Prostate gland (tissue), 2 donors: ENCODE data around the gene KNCN. TPM values are rescaled to one million over a fixed set of nuclear protein-coding genes. Genes with fewer than 3 reads are reported as not detected.

Experiments
- DNase-seq: peaks from one replicate; pipeline ENCODE4 v3.0.0-alpha.2; 2019; ENCODE audit warnings: low spot score
- H3K27ac ChIP-seq, 2 donors: fragments of 200-600 bp; sonication (generic); 2 replicates each; pipeline ENCODE4 v1.5.1; 2017 to 2019
- H3K27me3 ChIP-seq: fragments of 200-600 bp; sonication (generic); replicated peaks from 2 replicates; pipeline ENCODE4 v1.5.1; 2019; ENCODE audit not compliant: insufficient read depth
- H3K36me3 ChIP-seq, 2 donors: fragments of 200-600 bp; sonication (generic); 1 replicate in 1 of 2; 2 replicates in 1 of 2; pipeline versions ENCODE4 v1.5.1 to v1.8.1; 2017 to 2019
- H3K4me1 ChIP-seq: fragments of 200-600 bp; sonication (generic); replicated peaks from 2 replicates; pipeline ENCODE4 v1.5.1; 2019
- H3K4me3 ChIP-seq, 2 donors: fragments of 200-600 bp; sonication (generic); 2 replicates each; pipeline ENCODE4 v1.5.1; 2017 to 2019
- H3K9me3 ChIP-seq: fragments of 200-600 bp; sonication (generic); 2 replicates; pipeline ENCODE4 v1.5.1; 2017
- POLR2A ChIP-seq: fragments of 450-650 bp; IDR thresholded peaks from one replicate; pipeline ENCODE4 v1.6.1; 2016; ENCODE audit warnings: antibody characterized with exemption, mild to moderate bottlenecking
- POLR2AphosphoS5 ChIP-seq: sonication (generic); formaldehyde crosslinking; IDR thresholded peaks from one replicate; pipeline ENCODE4 v1.6.1; 2017; ENCODE audit warnings: antibody characterized with exemption
- WGBS: methylation state at CpG from one replicate; pipeline ENCODE4 v1.1.5; 2018; 5-methylcytosine and 5-hydroxymethylcytosine counted together
- intact Hi-C: fragments of 100-400 bp; cut with DNase I; formaldehyde crosslinking; loops from one replicate; pipeline ENCODE4 v1.14.2; 2022
- total RNA-seq, 2 donors: library from RNA; depleted of rRNA; stranded (reverse); fragments of >200 nt; gene quantifications; one replicate each; pipeline ENCODE4 v1.1.0, GENCODE V29; 2016
- TF ChIP-seq, protein P1 (sequence below), 4 experiments: fragments of 200-600 bp in 2 of 4; fragments of 450-650 bp in 2 of 4; sonication (generic) in 2 of 4; IDR thresholded peaks; 1 replicate in 3 of 4; 2 replicates in 1 of 4; pipeline ENCODE4 v1.5.1; 2016 to 2019; ENCODE audit warnings: antibody characterized with exemption in 4 of 4, mild to moderate bottlenecking in 2 of 4, moderate library complexity in 2 of 4

KNCN gene
- total RNA-seq, 2 donors from 2014 or later: not detected

DNA sequence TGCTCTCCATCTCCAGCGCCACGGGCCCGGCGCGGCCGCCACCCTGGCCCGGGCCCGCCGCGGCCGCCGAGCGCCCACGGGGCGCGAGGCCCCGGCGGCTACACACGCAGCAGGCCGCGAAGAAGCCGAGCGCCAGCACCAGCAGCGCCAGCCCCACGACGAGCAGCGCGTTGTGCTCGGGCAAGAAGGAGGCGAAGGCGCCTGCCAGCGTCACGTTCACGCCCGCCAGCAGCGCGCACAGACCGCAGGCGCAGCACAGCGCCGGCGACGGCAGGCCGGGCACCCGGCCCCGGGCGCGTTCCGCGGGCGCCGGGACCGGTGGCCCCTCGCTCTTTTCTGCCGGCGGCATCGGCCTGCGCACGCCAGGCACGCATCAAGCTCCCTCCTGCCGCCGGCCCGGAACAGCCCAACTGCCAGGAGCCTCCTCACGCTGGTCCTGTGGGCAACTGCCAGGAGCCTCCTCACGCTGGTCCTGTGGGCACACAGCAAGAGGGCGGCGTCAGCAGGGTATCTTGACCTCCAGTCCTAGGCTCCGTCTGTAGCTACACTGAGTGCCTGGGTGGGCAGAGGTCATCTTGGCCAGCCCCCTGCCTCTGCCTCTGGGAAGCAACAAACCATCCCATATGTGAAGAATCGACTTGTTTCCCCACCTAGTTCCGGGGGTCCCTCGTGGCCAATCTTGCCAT, 18.1 kb downstream of the KNCN start:
- TF ChIP-seq, protein P1, sequence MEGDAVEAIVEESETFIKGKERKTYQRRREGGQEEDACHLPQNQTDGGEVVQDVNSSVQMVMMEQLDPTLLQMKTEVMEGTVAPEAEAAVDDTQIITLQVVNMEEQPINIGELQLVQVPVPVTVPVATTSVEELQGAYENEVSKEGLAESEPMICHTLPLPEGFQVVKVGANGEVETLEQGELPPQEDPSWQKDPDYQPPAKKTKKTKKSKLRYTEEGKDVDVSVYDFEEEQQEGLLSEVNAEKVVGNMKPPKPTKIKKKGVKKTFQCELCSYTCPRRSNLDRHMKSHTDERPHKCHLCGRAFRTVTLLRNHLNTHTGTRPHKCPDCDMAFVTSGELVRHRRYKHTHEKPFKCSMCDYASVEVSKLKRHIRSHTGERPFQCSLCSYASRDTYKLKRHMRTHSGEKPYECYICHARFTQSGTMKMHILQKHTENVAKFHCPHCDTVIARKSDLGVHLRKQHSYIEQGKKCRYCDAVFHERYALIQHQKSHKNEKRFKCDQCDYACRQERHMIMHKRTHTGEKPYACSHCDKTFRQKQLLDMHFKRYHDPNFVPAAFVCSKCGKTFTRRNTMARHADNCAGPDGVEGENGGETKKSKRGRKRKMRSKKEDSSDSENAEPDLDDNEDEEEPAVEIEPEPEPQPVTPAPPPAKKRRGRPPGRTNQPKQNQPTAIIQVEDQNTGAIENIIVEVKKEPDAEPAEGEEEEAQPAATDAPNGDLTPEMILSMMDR (IDR thresholded peaks at IDR 0.05): peak in 1 of 4 experiments; percentile 1
- no peak for TF ChIP-seq POLR2A
- Histone ChIP-seq H3K36me3 (no peaks in the 10 kb centered on the region), H3K27ac (peak overlapping the region in 1 of 2 donors; percentile 65), H3K27me3 (no peaks in the 10 kb centered on the region), H3K4me3 (peak overlapping the region; percentile 29 to 33), H3K4me1 (peaks cover 5% of the 10 kb centered on the region), H3K9me3 (no peaks in the 10 kb centered on the region)
- DNase-seq: no peak
- 8% methylated on average over 35 of the region's 71 CpGs for WGBS
- intact Hi-C loops: loop anchor here (2.0 to 5.0 kb wide), 2 partner anchors 69 to 191 kb away; partner anchors contain the start of gene MKNK1

DNA sequence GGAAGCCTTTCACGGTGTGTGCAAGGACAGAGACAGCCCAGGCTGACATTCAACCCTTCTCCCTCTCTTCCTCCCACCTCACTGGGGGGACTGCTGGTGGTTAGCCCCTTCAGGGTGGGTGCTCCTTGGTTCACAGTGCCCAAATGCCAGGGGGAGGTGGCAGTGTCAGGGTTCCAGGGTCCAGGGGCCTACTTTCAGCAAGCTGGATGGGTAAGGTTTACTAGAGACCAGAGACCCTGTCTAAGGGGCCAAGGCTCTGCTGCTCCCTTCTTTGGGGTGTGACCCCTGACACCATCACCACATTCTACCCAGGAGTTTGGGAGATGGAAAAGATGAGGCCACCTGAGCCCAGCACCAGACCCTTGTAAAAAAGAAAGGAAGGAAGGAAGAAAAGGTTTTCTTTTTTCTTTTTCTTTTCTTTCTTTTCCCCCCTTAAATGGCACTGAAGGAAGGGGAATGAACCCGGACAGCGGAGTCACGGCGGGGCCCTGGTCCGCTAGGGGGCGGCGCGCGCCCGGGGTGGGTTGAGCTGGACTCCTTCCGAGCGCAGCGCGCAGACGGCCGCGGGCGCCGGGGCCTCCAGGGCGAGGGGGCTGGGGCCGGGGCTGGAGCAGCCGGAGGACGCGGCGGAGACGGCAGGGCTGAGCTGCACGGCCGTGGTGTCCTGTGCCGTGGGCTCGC, 18.8 kb downstream of the KNCN start:
- peak; percentile 33 for DNase-seq
- TF ChIP-seq POLR2AphosphoS5: no peak
- TF ChIP-seq, protein P1 (IDR thresholded peaks at IDR 0.05): peak; percentile 35 to 70 (median 67)
- Histone ChIP-seq H3K27ac (peak overlapping the region in 1 of 2 donors; percentile 65), H3K4me1 (peaks cover 5% of the 10 kb centered on the region), H3K27me3 (no peaks in the 10 kb centered on the region), H3K9me3 (no peaks in the 10 kb centered on the region), H3K36me3 (no peaks in the 10 kb centered on the region), H3K4me3 (peak overlapping the region; percentile 29 to 33)
- intact Hi-C loops: loop anchor here (2.0 to 5.0 kb wide), 2 partner anchors 70 to 192 kb away; partner anchors contain the start of gene MKNK1
- WGBS: 1% methylated on average over 29 of the region's 31 CpGs

DNA sequence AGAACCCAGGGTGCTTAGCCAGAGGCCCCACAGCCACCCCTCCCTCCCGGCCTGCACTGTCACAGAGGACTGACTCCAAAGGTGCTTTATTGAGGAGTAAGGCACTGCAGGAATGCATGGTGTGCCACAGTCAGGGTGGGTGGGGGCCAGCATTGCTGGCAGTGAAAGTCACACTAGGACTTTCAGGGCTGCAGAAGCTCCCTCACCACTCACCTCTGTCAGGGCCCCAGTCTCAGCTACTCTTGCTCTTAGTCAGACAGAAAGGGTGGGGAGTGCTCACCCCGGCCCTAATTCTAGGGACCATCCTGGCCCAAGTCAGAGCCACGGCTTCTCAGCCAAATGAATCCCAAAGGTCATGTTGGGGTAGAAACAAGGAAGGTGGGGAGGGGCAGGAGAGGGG, 19.4 kb downstream of the KNCN start:
- no peak for DNase-seq
- H3K9me3 ChIP-seq: no peaks in the 10 kb centered on the region
- no peak overlapping the region for H3K27ac ChIP-seq
- intact Hi-C loops: loop anchor here (2.0 to 5.0 kb wide), 2 partner anchors 70 to 193 kb away; partner anchors contain the start of gene MKNK1
- WGBS: 81% methylated on average over 3 of the region's 3 CpGs
- H3K27me3 ChIP-seq: no peaks in the 10 kb centered on the region
- TF ChIP-seq POLR2AphosphoS5: no peak
- TF ChIP-seq POLR2A: no peak
- TF ChIP-seq, protein P1 (IDR thresholded peaks at IDR 0.05): no peak
- no peak overlapping the region for H3K4me3 ChIP-seq
- peaks cover 5% of the 10 kb centered on the region for H3K4me1 ChIP-seq
- no peaks in the 10 kb centered on the region for H3K36me3 ChIP-seq

DNA sequence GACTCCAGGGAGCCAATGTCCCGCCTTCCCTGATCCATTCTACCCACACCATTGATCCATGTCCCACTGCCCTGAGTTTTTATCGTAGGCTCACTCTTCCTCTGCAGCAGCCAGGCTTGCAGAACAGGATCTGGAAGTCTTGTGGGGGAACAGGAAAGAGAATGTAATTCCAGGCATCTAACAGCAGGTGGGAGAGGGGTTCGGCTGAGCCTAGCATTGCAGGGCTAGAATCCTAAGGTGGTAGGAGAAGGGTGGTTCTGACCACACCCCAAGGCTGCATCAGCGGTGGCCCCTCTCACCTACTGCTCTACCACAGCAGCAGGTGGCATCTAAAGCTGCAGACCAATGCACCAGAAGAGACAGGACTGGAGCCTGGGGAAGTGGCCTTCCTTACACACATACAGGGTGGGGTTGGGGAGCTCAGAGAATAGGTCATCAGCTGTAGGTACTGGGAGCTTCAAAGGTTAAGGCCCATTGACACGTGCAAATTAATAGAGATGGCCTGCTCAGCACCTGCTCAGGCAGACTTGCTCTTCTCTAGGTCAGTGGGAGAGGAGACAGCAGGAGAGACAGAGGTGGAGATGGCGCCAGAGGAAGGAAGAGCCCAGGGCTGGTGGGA, 20.5 kb downstream of the KNCN start:
- Histone ChIP-seq H3K27ac (no peak overlapping the region), H3K36me3 (no peaks in the 10 kb centered on the region), H3K4me3 (no peak overlapping the region), H3K4me1 (peaks cover 5% of the 10 kb centered on the region), H3K27me3 (no peaks in the 10 kb centered on the region), H3K9me3 (no peaks in the 10 kb centered on the region)
- intact Hi-C loops: loop anchor here (5.0 kb wide), 1 partner anchor 71 kb away; the partner anchor contains the start of gene MKNK1
- TF ChIP-seq POLR2A: no peak
- TF ChIP-seq POLR2AphosphoS5: no peak
- TF ChIP-seq, protein P1 (IDR thresholded peaks at IDR 0.05): no peak
- no peak for DNase-seq
- 53% methylated on average over 6 of the region's 6 CpGs for WGBS
